A549 (cell line): ENCODE data around the gene GNA12. TPM values are rescaled to one million over a fixed set of nuclear protein-coding genes. Genes with fewer than 3 reads are reported as not detected.
A peak's percentile ranks its signal among the peaks of the same experiment; 100 is the strongest.

Source experiments
- ATAC-seq, 2 experiments: fragments of 200-7000 bp in 1 of 2; fragments of >200 bp in 1 of 2; cut with Nextera tagmentation in 1 of 2; cut with Tn5 transposase in 1 of 2; 3 replicates each; pipeline versions ENCODE4 v1.8.0 to v1.9.1; 2018 to 2020; ENCODE audit warnings: mild to moderate bottlenecking in 1 of 2, moderate library complexity in 1 of 2
- CTCF ChIA-PET: fragments of 300-600 bp; sonication (Branson Sonifier 250); formaldehyde crosslinking; extraction: SDS; loops from one replicate; lab custom pipeline; 2021; ENCODE audit warnings: antibody characterized with exemption, inconsistent platforms; lab: Yijun Ruan, JAX
- POLR2A ChIA-PET: fragments of 350-600 bp; formaldehyde crosslinking; extraction: SDS; loops from one replicate; lab custom pipeline; 2021; ENCODE audit warnings: antibody characterized with exemption, inconsistent platforms; lab: Yijun Ruan, JAX
- DNase-seq, 2 experiments: peaks; one replicate each; pipeline versions ENCODE4 v3.0.0 to v3.0.0-alpha.2; 2011 to 2016; ENCODE audit warnings: low read depth in 1 of 2, low spot score in 1 of 2
- FAIRE-seq: peaks from 2 replicates; lab custom pipeline; 2011; peaks lifted over from hg19 to GRCh38; lab: Jason Lieb, UNC
- H3K27ac ChIP-seq, 2 experiments: fragments of >200 bp; sonication (Bioruptor Twin); formaldehyde crosslinking; 3 replicates each; pipeline ENCODE4 v1.5.1; 2016 to 2017
- H3K4me1 ChIP-seq: fragments of >200 bp; sonication (Bioruptor Twin); formaldehyde crosslinking; 3 replicates; pipeline ENCODE4 v1.6.1; 2016
- H3K4me2 ChIP-seq: fragments of >200 bp; sonication (Bioruptor Twin); formaldehyde crosslinking; 3 replicates; pipeline ENCODE4 v1.6.1; 2016
- H3K4me3 ChIP-seq: fragments of >200 bp; sonication (Bioruptor Twin); formaldehyde crosslinking; 3 replicates; pipeline ENCODE4 v1.5.1; 2016
- H3K9me3 ChIP-seq: fragments of >200 bp; sonication (Bioruptor Twin); formaldehyde crosslinking; 3 replicates; pipeline ENCODE4 v1.6.1; 2016
- BCL3 ChIP-seq: fragments of >200 bp; sonication (Bioruptor Twin); formaldehyde crosslinking; IDR thresholded peaks from 3 replicates; pipeline ENCODE4 v1.6.1; 2016
- BHLHE40 ChIP-seq: IDR thresholded peaks from 2 replicates; pipeline ENCODE4 v1.6.1; 2012; ENCODE audit warnings: low read depth, low read length, inconsistent platforms
- CBX2 ChIP-seq: fragments of 200-600 bp; sonication (generic); IDR thresholded peaks from 2 replicates; pipeline ENCODE4 v1.6.1; 2016; ENCODE audit warnings: low read depth, mild to moderate bottlenecking, borderline replicate concordance
- CEBPB ChIP-seq, 2 experiments: fragments of >200 bp in 1 of 2; sonication (Bioruptor Twin) in 1 of 2; formaldehyde crosslinking in 1 of 2; IDR thresholded peaks; 2 replicates each; pipeline ENCODE4 v1.6.1; 2012 to 2016
- CHD2 ChIP-seq: fragments of 150-350 bp; IDR thresholded peaks from 2 replicates; pipeline ENCODE4 v1.6.1; 2014; ENCODE audit warnings: low read length; ENCODE audit not compliant: partially characterized antibody
- E2F6 ChIP-seq: IDR thresholded peaks from 2 replicates; pipeline ENCODE4 v1.6.1; 2012; ENCODE audit warnings: low read depth, borderline replicate concordance
- ESRRA ChIP-seq: fragments of 150-350 bp; IDR thresholded peaks from 2 replicates; pipeline ENCODE4 v1.6.1; 2014; ENCODE audit warnings: mild to moderate bottlenecking, low read length, borderline replicate concordance
- GATA3 ChIP-seq: IDR thresholded peaks from 2 replicates; pipeline ENCODE4 v1.6.1; 2012; ENCODE audit warnings: borderline replicate concordance
- HDAC2 ChIP-seq: fragments of 200-600 bp; sonication (generic); IDR thresholded peaks from 2 replicates; pipeline ENCODE4 v1.6.1; 2016
- HES2 ChIP-seq: fragments of >200 bp; sonication (Bioruptor Twin); formaldehyde crosslinking; IDR thresholded peaks from 2 replicates; pipeline ENCODE4 v1.6.1; 2016
- HEYL ChIP-seq: fragments of 250-450 bp; sonication (Bioruptor Pico); IDR thresholded peaks from 2 replicates; pipeline ENCODE4 v1.8.0; 2021; ENCODE audit warnings: mild to moderate bottlenecking, moderate library complexity
- JUN ChIP-seq, 2 experiments: fragments of >200 bp; sonication (Bioruptor Twin); formaldehyde crosslinking; IDR thresholded peaks; 2 replicates in 1 of 2; 3 replicates in 1 of 2; pipeline ENCODE4 v1.6.1; 2016 to 2017
- KDM1A ChIP-seq: fragments of 200-600 bp; sonication (generic); IDR thresholded peaks from 2 replicates; pipeline ENCODE4 v1.6.1; 2016; ENCODE audit warnings: low read depth, mild to moderate bottlenecking
- MAX ChIP-seq: IDR thresholded peaks from 2 replicates; pipeline ENCODE4 v1.6.1; 2012
- MAZ ChIP-seq: fragments of 150-350 bp; IDR thresholded peaks from 2 replicates; pipeline ENCODE4 v1.6.1; 2014; ENCODE audit warnings: antibody characterized with exemption, low read depth, low read length, borderline replicate concordance
- NFE2L2 ChIP-seq: fragments of 150-350 bp; conservative IDR thresholded peaks from 2 replicates; pipeline ENCODE4 v1.6.1; 2014; ENCODE audit warnings: low read length
- PBX3 ChIP-seq: IDR thresholded peaks from 2 replicates; pipeline ENCODE4 v1.6.1; 2012
- POLR2A ChIP-seq: IDR thresholded peaks from 2 replicates; pipeline ENCODE4 v1.6.1; 2012; ENCODE audit warnings: mild to moderate bottlenecking, low read length
- POLR2AphosphoS2 ChIP-seq: conservative IDR thresholded peaks from 2 replicates; pipeline ENCODE4 v1.6.1; 2012; ENCODE audit warnings: low read length, improper control_type of control experiment, inconsistent platforms
- RARB ChIP-seq: fragments of 250-450 bp; sonication (Bioruptor Pico); IDR thresholded peaks from 2 replicates; pipeline ENCODE4 v1.8.0; 2021; ENCODE audit warnings: mild to moderate bottlenecking, moderate library complexity
- RCOR1 ChIP-seq: fragments of 150-350 bp; IDR thresholded peaks from 2 replicates; pipeline ENCODE4 v1.6.1; 2014; ENCODE audit warnings: antibody characterized with exemption, low read length, low read depth
- REST ChIP-seq: fragments of 200-600 bp; sonication (generic); IDR thresholded peaks from 2 replicates; pipeline ENCODE4 v1.6.1; 2016; ENCODE audit warnings: antibody characterized with exemption, mild to moderate bottlenecking, moderate library complexity
- SMC3 ChIP-seq: fragments of >200 bp; sonication (Bioruptor Twin); formaldehyde crosslinking; IDR thresholded peaks from 3 replicates; pipeline ENCODE4 v1.6.1; 2018; ENCODE audit warnings: inconsistent platforms
- SREBF2 ChIP-seq: fragments of 450-650 bp; IDR thresholded peaks from 2 replicates; pipeline ENCODE4 v1.6.1; 2014; ENCODE audit warnings: mild to moderate bottlenecking, moderate library complexity
- ZC3H11A ChIP-seq: fragments of 450-650 bp; IDR thresholded peaks from 2 replicates; pipeline ENCODE4 v1.6.1; 2014; ENCODE audit warnings: antibody characterized with exemption, mild to moderate bottlenecking
- ZNF302 ChIP-seq: fragments of 250-450 bp; sonication (Bioruptor Pico); IDR thresholded peaks from 2 replicates; pipeline ENCODE4 v1.9.0; 2021; ENCODE audit warnings: inconsistent platforms, mild to moderate bottlenecking, moderate library complexity
- WGBS: methylation state at CpG from one replicate; pipeline ENCODE4 v1.1.6; 2017; ENCODE audit errors: missing lambda C conversion rate; 5-methylcytosine and 5-hydroxymethylcytosine counted together
- polyA plus RNA-seq, 4 experiments: library from polyadenylated mRNA; depleted of rRNA in 3 of 4; stranded (reverse); fragments of >200 nt; fragmentation: RNase III in 1 of 4; extraction: RNeasy Plus Mini Kit Qiagen cat#74134 plus additional on column Dnase treatment in 1 of 4; gene quantifications; 2 replicates in 3 of 4; 3 replicates in 1 of 4; pipeline ENCODE4 v1.2.3, GENCODE V29; 2011 to 2017

The GNA12 gene
- polyA plus RNA-seq, 2 of the 4 experiments (the other 2 are of a cell fraction): 33.0 to 43.7 TPM

- CTCF ChIA-PET: interaction anchor here (0.6 to 3.8 kb wide), 12 partner anchors 12 to 423 kb away, joined by 3 to 15 read pairs (median 4); no protein-coding TSS in a partner anchor
- peak overlapping the region; percentile 93 for H3K4me2 ChIP-seq
- ATAC-seq (no peak), DNase-seq (no peak)
- H3K27ac ChIP-seq: peak overlapping the region; percentile 92 to 95
- TF ChIP-seq POLR2A: no peak
- no peak for TF ChIP-seq MAX
- no peak for TF ChIP-seq MAZ
- no peak for TF ChIP-seq SMC3
- no peak for TF ChIP-seq CHD2
- no peak for TF ChIP-seq PBX3
- no peak for TF ChIP-seq SREBF2
- peak; percentile 72 for TF ChIP-seq ZC3H11A
- TF ChIP-seq KDM1A: peak; percentile 13; the same call in 1 of the 2 replicates
- no peak for TF ChIP-seq CBX2
- TF ChIP-seq HEYL (CRISPR knock-in tag): no peak
- no peak for TF ChIP-seq BCL3
- TF ChIP-seq REST: no peak
- TF ChIP-seq RARB (CRISPR knock-in tag): no peak
- TF ChIP-seq POLR2AphosphoS2: no peak
- no peak for TF ChIP-seq BHLHE40
- no peak for TF ChIP-seq RCOR1
- TF ChIP-seq, all 56 proteins: peak for 2
- Histone ChIP-seq H3K4me1 (peaks cover 48% of the 10 kb centered on the region), H3K9me3 (no peaks in the 10 kb centered on the region), H3K4me3 (peak overlapping the region; percentile 16; the same call in 1 of the 3 replicates)
- POLR2A ChIA-PET: interaction anchor here (1.1 to 1.5 kb wide), 4 partner anchors 17 to 115 kb away, joined by 3 to 5 read pairs (median 4); no protein-coding TSS in a partner anchor
- 86% methylated on average over 17 of the region's 18 CpGs for WGBS
- FAIRE-seq: no peak
Observed at GRCh38 chr7:2758673-2759616, 85.2 kb downstream of the GNA12 start.

- ChIA-PET POLR2A (interaction anchor here (0.8 to 1.5 kb wide), 8 partner anchors 18 to 544 kb away, joined by 3 to 5 read pairs (median 3); no protein-coding TSS in a partner anchor), CTCF (interaction anchor here (0.6 to 3.8 kb wide), 10 partner anchors 21 to 423 kb away, joined by 3 to 15 read pairs (median 3); no protein-coding TSS in a partner anchor)
- H3K4me3 ChIP-seq: peak overlapping the region; percentile 16; the same call in 1 of the 3 replicates
- 5% methylated on average over 12 of the region's 12 CpGs for WGBS
- DNase-seq (peak; percentile 72 to 97), ATAC-seq (peak; percentile 84 to 87), FAIRE-seq (peak; percentile 81)
- H3K9me3 ChIP-seq: no peaks in the 10 kb centered on the region
- H3K4me1 ChIP-seq: peaks cover 48% of the 10 kb centered on the region
- H3K27ac ChIP-seq: peak overlapping the region; percentile 92 to 95
- peak overlapping the region; percentile 93 for H3K4me2 ChIP-seq
- peak; percentile 52; the same call in 1 of the 2 replicates for TF ChIP-seq GATA3
- TF ChIP-seq MAX: peak; percentile 46; the same call in 1 of the 2 replicates
- peak; percentile 75 for TF ChIP-seq NFE2L2
- 0 out of 2 replicates have a peak, but pooled peaks have one; percentile 19 for TF ChIP-seq E2F6
- TF ChIP-seq CEBPB (IDR thresholded peaks at IDR 0.05): peak; percentile 46 to 85; a peak in 3 of 4 replicates
- TF ChIP-seq ESRRA: peak; percentile 20; the same call in 1 of the 2 replicates
- TF ChIP-seq CHD2: peak; percentile 31
- peak; percentile 75 to 85; a peak in 3 of 5 replicates for TF ChIP-seq JUN (IDR thresholded peaks at IDR 0.05)
- TF ChIP-seq HDAC2: no peak
- no peak for TF ChIP-seq ZNF302 (CRISPR knock-in tag)
- TF ChIP-seq KDM1A: peak; percentile 48; the same call in 1 of the 2 replicates
- peak; percentile 27; the same call in 1 of the 2 replicates for TF ChIP-seq HES2
Observed at GRCh38 chr7:2757904-2758672, 86.0 kb downstream of the GNA12 start.
